MM.1S (cell line): ENCODE data around the gene EMSY.

Source experiments
- DNase-seq: peaks from one replicate; pipeline ENCODE4 v3.0.0-alpha.2; 2015
- H2AFZ ChIP-seq: fragments of 300-600 bp; sonication (generic); 2 replicates; pipeline ENCODE4 v1.6.0; 2016; ENCODE audit warnings: antibody characterized with exemption, low read length
- H3F3A ChIP-seq: fragments of 300-600 bp; sonication (generic); 2 replicates; pipeline ENCODE4 v1.6.1; 2016; ENCODE audit warnings: mild to moderate bottlenecking, antibody characterized with exemption, low read length, moderate library complexity, mixed read lengths; ENCODE audit not compliant: insufficient read depth
- H3K27ac ChIP-seq: fragments of 300-600 bp; sonication (generic); 2 replicates; pipeline ENCODE4 v1.5.1; 2016; ENCODE audit warnings: mild to moderate bottlenecking, low read length
- H3K27me3 ChIP-seq: fragments of 300-600 bp; sonication (generic); replicated peaks from 2 replicates; pipeline ENCODE4 v1.6.0; 2016; ENCODE audit warnings: low read length; ENCODE audit not compliant: insufficient read depth
- H3K36me3 ChIP-seq: fragments of 300-600 bp; sonication (generic); replicated peaks from 2 replicates; pipeline ENCODE4 v1.6.1; 2016; ENCODE audit warnings: mild to moderate bottlenecking, low read length, mixed read lengths; ENCODE audit not compliant: insufficient read depth
- H3K4me1 ChIP-seq: fragments of 300-600 bp; sonication (generic); 2 replicates; pipeline ENCODE4 v1.6.1; 2016; ENCODE audit warnings: low read length, mixed read lengths
- H3K4me2 ChIP-seq: fragments of 300-600 bp; sonication (generic); 2 replicates; pipeline ENCODE4 v1.6.0; 2016; ENCODE audit warnings: low read depth, low read length
- H3K4me3 ChIP-seq: fragments of 300-600 bp; sonication (generic); 2 replicates; pipeline ENCODE4 v1.5.1; 2016; ENCODE audit warnings: low read length, mixed read lengths
- H3K79me2 ChIP-seq: fragments of 300-600 bp; sonication (generic); 2 replicates; pipeline ENCODE4 v1.6.1; 2016; ENCODE audit warnings: mixed run types, low read length, mixed read lengths
- H3K9ac ChIP-seq: fragments of 300-600 bp; sonication (generic); 2 replicates; pipeline ENCODE4 v1.6.1; 2016; ENCODE audit warnings: low read length, mixed read lengths
- H3K9me2 ChIP-seq: fragments of 300-600 bp; sonication (generic); replicated peaks from 2 replicates; pipeline ENCODE4 v1.6.1; 2016; ENCODE audit warnings: mild to moderate bottlenecking, low read length, mixed read lengths; ENCODE audit not compliant: insufficient read depth
- H3K9me3 ChIP-seq: fragments of 300-600 bp; sonication (generic); replicated peaks from 2 replicates; pipeline ENCODE4 v1.6.1; 2016; ENCODE audit warnings: mild to moderate bottlenecking, low read length, mixed read lengths; ENCODE audit not compliant: insufficient read depth
- H4K20me1 ChIP-seq: fragments of 300-600 bp; sonication (generic); 2 replicates; pipeline ENCODE4 v1.6.1; 2016; ENCODE audit warnings: mild to moderate bottlenecking, low read length, moderate library complexity, mixed read lengths; ENCODE audit not compliant: insufficient read depth
- CTCF ChIP-seq: fragments of 300-600 bp; sonication (generic); IDR thresholded peaks from 2 replicates; pipeline ENCODE4 v1.5.1; 2016; ENCODE audit warnings: antibody characterized with exemption, low read length, mixed read lengths
- EZH2 ChIP-seq: fragments of 300-600 bp; sonication (generic); optimal IDR thresholded peaks from 2 replicates; pipeline ENCODE3; 2017; ENCODE audit warnings: low read depth, mild to moderate bottlenecking, antibody characterized with exemption, low read length, mixed read lengths
- EZH2phosphoT487 ChIP-seq: fragments of 300-600 bp; sonication (generic); IDR thresholded peaks from 2 replicates; pipeline ENCODE4 v1.6.1; 2018; ENCODE audit warnings: antibody characterized with exemption, low read length

EMSY gene

GRCh38 chr11:76466666-76467065 is 21.8 kb downstream of the EMSY start:
- H3K9me3 ChIP-seq: no peaks in the 10 kb centered on the region

GRCh38 chr11:76469141-76469540 is 24.3 kb downstream of the EMSY start:
- Histone ChIP-seq H3K9me3 (no peaks in the 10 kb centered on the region), H3F3A (no peaks in the 10 kb centered on the region), H3K9me2 (no peaks in the 10 kb centered on the region), H3K79me2 (no peaks in the 10 kb centered on the region), H3K4me2 (no peak overlapping the region), H3K4me3 (no peak overlapping the region), H3K36me3 (no peaks in the 10 kb centered on the region; the same call in 1 of the 2 replicates), H3K27ac (no peak overlapping the region), H4K20me1 (no peaks in the 10 kb centered on the region), H3K4me1 (no peaks in the 10 kb centered on the region), H2AFZ (no peak overlapping the region), H3K27me3 (no peaks in the 10 kb centered on the region), H3K9ac (no peak overlapping the region)
- no peak for DNase-seq
- no peak for TF ChIP-seq EZH2phosphoT487
- TF ChIP-seq CTCF: no peak
- TF ChIP-seq EZH2: no peak

More at GRCh38 chr11:76466666-76467065, 21.8 kb downstream of the EMSY start:
- Histone ChIP-seq H3K4me1 (no peaks in the 10 kb centered on the region), H3K36me3 (no peaks in the 10 kb centered on the region), H3K27me3 (no peaks in the 10 kb centered on the region), H3K9ac (no peak overlapping the region), H3K9me2 (no peaks in the 10 kb centered on the region), H3K79me2 (no peaks in the 10 kb centered on the region), H3K4me2 (no peak overlapping the region), H3K4me3 (no peak overlapping the region), H3K27ac (no peak overlapping the region), H2AFZ (no peak overlapping the region), H4K20me1 (no peaks in the 10 kb centered on the region), H3F3A (no peaks in the 10 kb centered on the region)
- DNase-seq: no peak
- TF ChIP-seq EZH2phosphoT487 (no peak), CTCF (no peak), EZH2 (no peak)

GRCh38 chr11:76471382-76471781 is 26.6 kb downstream of the EMSY start:
- TF ChIP-seq CTCF (no peak), EZH2phosphoT487 (no peak), EZH2 (no peak)

More at GRCh38 chr11:76471382-76471781, 26.6 kb downstream of the EMSY start:
- Histone ChIP-seq H3K27ac (no peak overlapping the region), H3K27me3 (no peaks in the 10 kb centered on the region), H3K4me2 (no peak overlapping the region), H3K9ac (no peak overlapping the region), H3K79me2 (no peaks in the 10 kb centered on the region), H2AFZ (no peak overlapping the region), H3K9me2 (no peaks in the 10 kb centered on the region), H3K9me3 (no peaks in the 10 kb centered on the region), H3K4me1 (no peaks in the 10 kb centered on the region), H3F3A (no peaks in the 10 kb centered on the region), H3K36me3 (no peaks in the 10 kb centered on the region; the same call in 1 of the 2 replicates), H4K20me1 (no peaks in the 10 kb centered on the region), H3K4me3 (no peak overlapping the region)
- no peak for DNase-seq
